ENCODE data around the gene OTX2.
A peak's percentile ranks its signal among the peaks of the same experiment; 100 is the strongest.

OTX2 gene

DNA sequence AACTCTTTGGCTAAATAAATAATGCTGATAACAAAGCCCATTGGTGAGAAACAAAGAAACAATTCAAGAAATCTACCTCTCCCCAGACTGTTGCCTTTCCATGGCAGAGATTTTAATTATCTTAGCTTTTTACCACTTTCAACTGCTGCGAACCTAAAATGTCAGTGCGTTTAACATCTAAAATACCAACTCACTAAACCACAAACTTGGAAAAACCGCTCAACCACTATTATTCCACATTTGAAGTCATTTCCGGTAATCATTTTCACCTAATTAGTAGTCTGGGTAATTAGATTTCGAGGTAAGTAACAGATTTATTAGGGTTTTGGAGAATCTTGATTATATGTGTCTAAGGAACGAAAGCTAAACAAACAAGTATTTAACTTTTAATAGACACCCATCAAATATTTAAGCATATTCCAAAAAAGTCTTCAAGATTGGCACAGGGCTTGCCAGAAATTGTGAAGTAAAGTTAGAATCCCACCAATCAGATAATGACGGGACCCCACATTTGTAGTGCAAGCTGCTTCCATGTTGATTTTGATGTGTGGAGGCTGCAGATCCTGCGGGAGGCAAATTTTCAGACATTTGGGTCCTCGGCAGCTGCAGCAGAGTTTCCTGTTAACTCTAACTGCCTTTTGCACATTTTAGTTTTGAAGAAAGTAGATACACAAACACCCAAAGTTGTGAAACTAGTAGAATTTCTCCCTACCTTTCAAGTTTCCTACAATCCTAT is 4.1 kb downstream of the OTX2 start:
- H3K27me3 ChIP-seq (replicated peaks; ENCODE audit: insufficient read depth, low read length), result no peaks in the 10 kb centered on the region
- H3F3A ChIP-seq (ENCODE audit: insufficient read depth, low read length), result no peaks in the 10 kb centered on the region
- H3K9me3 ChIP-seq (replicated peaks; ENCODE audit: insufficient read depth, low read length), result no peaks in the 10 kb centered on the region
- no peak for DNase-seq
- no peaks in the 10 kb centered on the region for H3K4me1 ChIP-seq (ENCODE audit: low read length)
- H3K79me2 ChIP-seq (ENCODE audit: low read length), result no peaks in the 10 kb centered on the region
- H4K20me1 ChIP-seq (ENCODE audit: insufficient read depth, low read length), result no peaks in the 10 kb centered on the region
- H3K27ac ChIP-seq (ENCODE audit: low read length), result peak overlapping the region; percentile 36; the same call in 1 of the 2 replicates
- peak overlapping the region; percentile 24; the same call in 1 of the 2 replicates for H2AFZ ChIP-seq (ENCODE audit: low read length)
- no peaks in the 10 kb centered on the region for H3K36me3 ChIP-seq (replicated peaks; ENCODE audit: insufficient read depth, low read length)
- H3K9me2 ChIP-seq (replicated peaks; ENCODE audit: insufficient read depth, low read length), result no peaks in the 10 kb centered on the region
- TF ChIP-seq EZH2phosphoT487 (IDR thresholded peaks at IDR 0.05; ENCODE audit: low read length) (no peak), EZH2 (optimal IDR thresholded peaks at IDR 0.05; ENCODE audit: low read depth, low read length) (no peak)
- TF ChIP-seq, protein P1, sequence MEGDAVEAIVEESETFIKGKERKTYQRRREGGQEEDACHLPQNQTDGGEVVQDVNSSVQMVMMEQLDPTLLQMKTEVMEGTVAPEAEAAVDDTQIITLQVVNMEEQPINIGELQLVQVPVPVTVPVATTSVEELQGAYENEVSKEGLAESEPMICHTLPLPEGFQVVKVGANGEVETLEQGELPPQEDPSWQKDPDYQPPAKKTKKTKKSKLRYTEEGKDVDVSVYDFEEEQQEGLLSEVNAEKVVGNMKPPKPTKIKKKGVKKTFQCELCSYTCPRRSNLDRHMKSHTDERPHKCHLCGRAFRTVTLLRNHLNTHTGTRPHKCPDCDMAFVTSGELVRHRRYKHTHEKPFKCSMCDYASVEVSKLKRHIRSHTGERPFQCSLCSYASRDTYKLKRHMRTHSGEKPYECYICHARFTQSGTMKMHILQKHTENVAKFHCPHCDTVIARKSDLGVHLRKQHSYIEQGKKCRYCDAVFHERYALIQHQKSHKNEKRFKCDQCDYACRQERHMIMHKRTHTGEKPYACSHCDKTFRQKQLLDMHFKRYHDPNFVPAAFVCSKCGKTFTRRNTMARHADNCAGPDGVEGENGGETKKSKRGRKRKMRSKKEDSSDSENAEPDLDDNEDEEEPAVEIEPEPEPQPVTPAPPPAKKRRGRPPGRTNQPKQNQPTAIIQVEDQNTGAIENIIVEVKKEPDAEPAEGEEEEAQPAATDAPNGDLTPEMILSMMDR (IDR thresholded peaks at IDR 0.05; ENCODE audit: low read length), result no peak
- peak overlapping the region; percentile 47; the same call in 1 of the 2 replicates for H3K9ac ChIP-seq (ENCODE audit: low read length)
- H3K4me2 ChIP-seq (ENCODE audit: low read depth, low read length), result peak overlapping the region; percentile 57
- peak overlapping the region; percentile 52; the same call in 1 of the 2 replicates for H3K4me3 ChIP-seq (ENCODE audit: low read length)

DNA sequence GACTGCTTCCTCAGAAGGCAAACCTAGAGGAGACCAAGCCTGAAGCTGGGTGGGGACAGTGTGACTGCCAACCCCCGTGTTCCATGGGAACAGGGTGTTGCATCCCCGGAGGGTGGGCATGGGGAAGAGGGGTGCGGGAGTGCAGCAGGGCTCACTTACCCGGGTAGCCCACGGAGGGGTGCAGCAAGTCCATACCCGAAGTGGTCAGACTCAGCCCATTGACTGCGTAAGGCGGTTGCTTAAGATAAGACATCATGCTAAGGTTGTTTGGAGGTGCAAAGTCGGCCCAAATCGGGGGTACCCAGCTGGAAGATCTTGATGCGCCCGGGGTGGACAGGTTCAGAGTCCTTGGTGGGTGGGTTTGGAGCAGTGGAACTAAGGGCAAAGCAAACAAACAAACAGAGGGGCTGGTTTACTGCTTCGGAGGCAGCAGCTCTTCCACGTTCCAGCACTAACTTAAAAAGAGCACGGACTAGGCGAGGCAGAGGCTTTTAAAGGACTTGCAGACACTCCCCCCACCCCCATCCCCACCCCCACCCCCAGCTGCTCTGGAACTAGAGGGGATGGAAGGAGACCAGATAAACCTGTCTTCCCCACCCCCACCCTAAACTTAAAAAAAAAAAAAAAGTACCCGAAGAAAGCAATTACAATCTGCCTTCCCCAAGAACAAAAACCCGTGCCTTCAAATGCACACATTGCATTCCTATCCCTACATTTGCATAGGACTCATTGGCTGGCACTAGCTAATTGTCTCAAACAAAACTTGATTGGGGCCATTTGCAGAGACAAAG is 4.9 kb downstream of the OTX2 start:
- no peak for DNase-seq
- Histone ChIP-seq H3K36me3 (replicated peaks; ENCODE audit: insufficient read depth, low read length) (no peaks in the 10 kb centered on the region), H2AFZ (ENCODE audit: low read length) (no peak overlapping the region), H3K4me1 (ENCODE audit: low read length) (no peaks in the 10 kb centered on the region), H3K9me2 (replicated peaks; ENCODE audit: insufficient read depth, low read length) (no peaks in the 10 kb centered on the region), H3K79me2 (ENCODE audit: low read length) (no peaks in the 10 kb centered on the region), H3K4me3 (ENCODE audit: low read length) (no peak overlapping the region), H3K9ac (ENCODE audit: low read length) (no peak overlapping the region), H3K4me2 (ENCODE audit: low read depth, low read length) (no peak overlapping the region), H3K27me3 (replicated peaks; ENCODE audit: insufficient read depth, low read length) (no peaks in the 10 kb centered on the region), H4K20me1 (ENCODE audit: insufficient read depth, low read length) (no peaks in the 10 kb centered on the region), H3K9me3 (replicated peaks; ENCODE audit: insufficient read depth, low read length) (no peaks in the 10 kb centered on the region), H3K27ac (ENCODE audit: low read length) (no peak overlapping the region), H3F3A (ENCODE audit: insufficient read depth, low read length) (no peaks in the 10 kb centered on the region)
- TF ChIP-seq EZH2 (optimal IDR thresholded peaks at IDR 0.05; ENCODE audit: low read depth, low read length), result no peak
- TF ChIP-seq, protein P1 (IDR thresholded peaks at IDR 0.05; ENCODE audit: low read length), result no peak
- TF ChIP-seq EZH2phosphoT487 (IDR thresholded peaks at IDR 0.05; ENCODE audit: low read length), result no peak

DNA sequence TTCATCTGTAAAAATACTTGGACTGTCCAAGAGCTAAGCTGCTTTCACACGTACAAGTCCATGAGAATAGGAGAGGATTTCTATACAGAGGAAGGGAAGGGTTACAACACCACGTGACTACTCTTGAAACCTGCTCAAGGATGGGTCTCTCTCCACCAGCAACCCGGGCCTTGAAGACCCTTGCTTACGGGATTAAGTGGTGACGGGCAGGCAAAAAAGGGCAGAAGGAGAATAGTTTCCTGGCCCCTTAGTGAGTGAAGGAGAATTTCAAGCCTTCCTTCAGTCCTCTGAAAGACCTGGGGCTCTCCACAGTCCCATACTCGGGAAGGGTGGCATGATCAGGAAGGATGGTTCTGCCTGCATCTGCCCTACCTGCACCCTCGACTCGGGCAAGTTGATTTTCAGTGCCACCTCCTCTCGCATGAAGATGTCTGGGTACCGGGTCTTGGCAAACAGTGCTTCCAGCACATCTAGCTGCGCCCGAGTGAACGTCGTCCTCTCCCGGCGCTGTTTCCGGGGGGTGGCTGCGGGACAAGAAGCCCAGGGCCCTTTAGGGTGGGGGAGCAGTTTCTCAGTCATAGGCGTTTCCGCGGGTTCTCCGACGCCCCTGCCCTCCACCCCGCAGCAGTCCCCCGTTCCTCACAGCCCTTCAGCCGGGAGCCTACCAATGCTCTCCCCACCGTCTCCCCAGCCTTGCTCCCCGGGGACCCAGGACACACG is 6.3 kb downstream of the OTX2 start:
- Histone ChIP-seq H3K9me2 (replicated peaks; ENCODE audit: insufficient read depth, low read length) (no peaks in the 10 kb centered on the region), H3K9ac (ENCODE audit: low read length) (no peak overlapping the region), H3K27ac (ENCODE audit: low read length) (no peak overlapping the region), H3F3A (ENCODE audit: insufficient read depth, low read length) (no peaks in the 10 kb centered on the region), H3K4me3 (ENCODE audit: low read length) (no peak overlapping the region), H3K9me3 (replicated peaks; ENCODE audit: insufficient read depth, low read length) (no peaks in the 10 kb centered on the region), H2AFZ (ENCODE audit: low read length) (no peak overlapping the region), H4K20me1 (ENCODE audit: insufficient read depth, low read length) (no peaks in the 10 kb centered on the region), H3K4me2 (ENCODE audit: low read depth, low read length) (no peak overlapping the region), H3K4me1 (ENCODE audit: low read length) (no peaks in the 10 kb centered on the region), H3K79me2 (ENCODE audit: low read length) (no peaks in the 10 kb centered on the region), H3K27me3 (replicated peaks; ENCODE audit: insufficient read depth, low read length) (no peaks in the 10 kb centered on the region), H3K36me3 (replicated peaks; ENCODE audit: insufficient read depth, low read length) (no peaks in the 10 kb centered on the region)
- no peak for DNase-seq
- TF ChIP-seq EZH2 (optimal IDR thresholded peaks at IDR 0.05; ENCODE audit: low read depth, low read length), result no peak
- TF ChIP-seq EZH2phosphoT487 (IDR thresholded peaks at IDR 0.05; ENCODE audit: low read length), result no peak
- TF ChIP-seq, protein P1 (IDR thresholded peaks at IDR 0.05; ENCODE audit: low read length), result no peak

Measured in MM.1S (cell line).